AG10803 (cell line): ENCODE measurements around the gene ZBTB8A.

ENCODE experiments used
- DNase-seq: peaks from one replicate; pipeline ENCODE4 v3.0.0; 2010; ENCODE audit warnings: low read depth
- H3K4me3 ChIP-seq: 2 replicates; pipeline ENCODE4 v1.5.1; 2011; ENCODE audit warnings: mild to moderate bottlenecking, low read length, control low read depth
- TF ChIP-seq, protein P1 (sequence below): conservative IDR thresholded peaks from 2 replicates; pipeline ENCODE4 v1.5.1; 2011; ENCODE audit warnings: mild to moderate bottlenecking, low read length, control low read depth, inconsistent platforms

Gene ZBTB8A

DNA sequence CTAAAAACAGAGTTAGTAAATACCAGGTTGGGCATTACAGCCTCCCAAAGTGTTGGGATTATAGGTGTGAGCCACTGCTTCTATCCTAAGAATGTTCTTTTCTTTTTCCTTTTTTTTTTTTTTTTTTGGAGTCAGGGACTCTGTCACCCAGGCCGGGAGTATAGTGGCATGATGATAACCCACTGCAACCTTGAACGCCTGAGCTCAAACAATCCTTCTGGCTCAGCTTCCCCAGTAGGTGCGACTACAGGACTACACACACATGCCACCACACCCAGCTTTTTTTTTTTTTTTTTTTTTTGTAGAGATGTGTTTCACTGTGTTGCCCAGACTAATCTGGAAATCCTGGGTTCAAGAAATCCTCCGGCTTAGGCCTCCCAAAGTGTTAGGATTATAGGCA, 105.2 kb downstream of the ZBTB8A start:
- TF ChIP-seq, protein P1, sequence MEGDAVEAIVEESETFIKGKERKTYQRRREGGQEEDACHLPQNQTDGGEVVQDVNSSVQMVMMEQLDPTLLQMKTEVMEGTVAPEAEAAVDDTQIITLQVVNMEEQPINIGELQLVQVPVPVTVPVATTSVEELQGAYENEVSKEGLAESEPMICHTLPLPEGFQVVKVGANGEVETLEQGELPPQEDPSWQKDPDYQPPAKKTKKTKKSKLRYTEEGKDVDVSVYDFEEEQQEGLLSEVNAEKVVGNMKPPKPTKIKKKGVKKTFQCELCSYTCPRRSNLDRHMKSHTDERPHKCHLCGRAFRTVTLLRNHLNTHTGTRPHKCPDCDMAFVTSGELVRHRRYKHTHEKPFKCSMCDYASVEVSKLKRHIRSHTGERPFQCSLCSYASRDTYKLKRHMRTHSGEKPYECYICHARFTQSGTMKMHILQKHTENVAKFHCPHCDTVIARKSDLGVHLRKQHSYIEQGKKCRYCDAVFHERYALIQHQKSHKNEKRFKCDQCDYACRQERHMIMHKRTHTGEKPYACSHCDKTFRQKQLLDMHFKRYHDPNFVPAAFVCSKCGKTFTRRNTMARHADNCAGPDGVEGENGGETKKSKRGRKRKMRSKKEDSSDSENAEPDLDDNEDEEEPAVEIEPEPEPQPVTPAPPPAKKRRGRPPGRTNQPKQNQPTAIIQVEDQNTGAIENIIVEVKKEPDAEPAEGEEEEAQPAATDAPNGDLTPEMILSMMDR, result no peak
- no peak overlapping the region for H3K4me3 ChIP-seq
- DNase-seq, result no peak

DNA sequence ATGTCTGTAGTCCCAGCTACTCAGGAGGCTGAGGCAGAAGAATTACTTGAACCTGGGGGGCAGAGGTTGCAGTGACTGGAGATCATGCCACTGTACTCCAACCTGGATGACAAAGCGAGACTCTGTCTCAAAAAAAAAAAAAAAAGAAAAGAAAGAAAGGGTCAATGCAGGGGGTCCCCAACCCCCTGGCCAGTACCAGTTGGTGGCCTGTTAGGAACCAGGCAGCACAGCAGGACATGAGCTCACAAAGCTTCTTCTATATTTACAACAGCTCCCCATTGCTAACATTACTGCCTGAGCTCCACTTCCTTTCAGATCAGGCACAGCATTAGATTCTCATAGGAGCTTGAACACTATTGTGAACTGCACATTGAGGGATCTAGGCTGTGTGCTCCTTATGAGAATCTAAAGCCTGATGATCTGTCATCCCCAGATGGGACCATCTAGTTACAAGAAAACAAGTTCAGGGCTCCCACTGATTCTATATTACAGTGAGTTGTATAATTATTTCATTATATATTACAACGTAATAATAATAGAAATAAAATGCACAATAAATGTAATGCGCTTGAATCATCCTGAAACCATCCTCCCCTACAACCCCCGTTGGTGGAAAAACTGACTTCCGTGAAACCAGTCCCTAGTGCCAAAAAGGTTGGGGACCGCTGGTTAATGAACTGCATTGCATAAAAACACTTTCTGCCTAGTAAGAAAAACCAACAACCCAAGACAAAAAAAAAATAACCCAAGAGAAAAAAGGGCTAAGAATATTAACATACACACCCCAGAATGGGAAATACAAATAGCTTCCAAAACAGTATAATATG, 108.3 kb downstream of the ZBTB8A start:
- no peak overlapping the region for H3K4me3 ChIP-seq
- no peak for DNase-seq
- TF ChIP-seq, protein P1, result no peak

DNA sequence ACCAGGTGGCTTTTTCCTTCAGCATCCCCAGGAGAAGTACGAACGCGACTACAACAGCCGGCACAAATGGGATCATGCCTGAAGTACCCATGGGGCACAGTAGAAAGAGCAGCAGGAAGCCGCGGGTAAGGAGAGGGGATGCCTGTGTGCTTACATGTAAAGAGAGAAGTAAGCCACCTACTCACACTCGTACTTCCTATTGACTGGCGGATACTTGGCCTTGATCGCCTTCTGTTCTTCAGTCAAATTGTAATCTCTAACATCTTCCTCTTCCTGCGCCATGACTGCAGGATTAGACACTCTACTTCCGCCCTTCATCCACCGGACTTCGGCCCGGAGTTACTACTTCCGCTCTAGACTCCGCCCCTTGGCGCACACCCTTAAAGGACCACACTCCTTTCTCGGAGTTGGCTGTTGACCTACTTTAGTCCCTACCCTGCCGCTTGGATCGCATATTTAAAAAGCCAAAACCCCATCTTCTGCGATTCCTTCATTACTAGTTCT, 111.1 kb downstream of the ZBTB8A start, which contains the start of gene ZBTB8OS:
TSS of gene ZBTB8OS (minus strand) at position 303 of the 504 bp plus-strand sequence. CDS start at position 282, 21 bp downstream.
- peak; percentile 92 for DNase-seq
- peak within 1 kb of the TSS; percentile 83 for H3K4me3 ChIP-seq
- TF ChIP-seq, protein P1, result no peak

DNA sequence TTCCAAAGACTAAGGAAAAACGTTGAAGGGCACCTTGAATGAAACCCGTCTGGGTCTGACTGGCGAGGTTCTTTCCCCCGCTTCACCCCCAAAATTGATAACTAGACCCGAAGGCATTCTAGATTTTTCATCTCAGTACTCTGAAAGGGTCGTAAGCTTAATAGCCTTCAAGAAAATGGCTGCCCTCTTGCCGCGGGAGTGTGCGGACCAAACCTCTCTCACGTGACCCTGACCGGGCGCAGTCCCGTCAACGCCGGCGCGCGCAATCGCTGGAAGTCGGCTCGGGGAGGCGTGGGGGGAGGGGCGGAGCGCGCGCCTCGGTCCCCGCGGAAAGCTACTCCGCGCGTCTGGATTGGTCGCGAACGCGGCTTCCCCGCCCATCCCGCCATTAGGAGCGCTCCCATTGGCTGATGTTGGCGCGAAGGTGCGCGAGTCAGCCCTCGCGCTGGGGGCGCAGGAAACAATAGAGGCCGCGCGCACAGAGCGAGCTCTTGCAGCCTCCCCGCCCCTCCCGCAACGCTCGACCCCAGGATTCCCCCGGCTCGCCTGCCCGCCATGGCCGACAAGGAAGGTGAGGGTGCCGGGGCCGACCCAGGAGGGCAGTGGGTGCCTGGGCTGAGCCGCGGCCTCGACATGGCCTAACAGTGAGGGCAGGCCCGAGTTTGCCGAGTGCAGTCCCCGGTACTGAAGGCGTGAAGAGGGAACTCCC, 111.7 kb downstream of the ZBTB8A start, which contains the start of gene RBBP4:
TSS of gene RBBP4 (plus strand) at position 457 of the 709 bp plus-strand sequence. CDS start at position 556, 99 bp downstream.
- TF ChIP-seq, protein P1, result no peak
- peak within 1 kb of the TSS; percentile 83 for H3K4me3 ChIP-seq
- peak; percentile 97 for DNase-seq

DNA sequence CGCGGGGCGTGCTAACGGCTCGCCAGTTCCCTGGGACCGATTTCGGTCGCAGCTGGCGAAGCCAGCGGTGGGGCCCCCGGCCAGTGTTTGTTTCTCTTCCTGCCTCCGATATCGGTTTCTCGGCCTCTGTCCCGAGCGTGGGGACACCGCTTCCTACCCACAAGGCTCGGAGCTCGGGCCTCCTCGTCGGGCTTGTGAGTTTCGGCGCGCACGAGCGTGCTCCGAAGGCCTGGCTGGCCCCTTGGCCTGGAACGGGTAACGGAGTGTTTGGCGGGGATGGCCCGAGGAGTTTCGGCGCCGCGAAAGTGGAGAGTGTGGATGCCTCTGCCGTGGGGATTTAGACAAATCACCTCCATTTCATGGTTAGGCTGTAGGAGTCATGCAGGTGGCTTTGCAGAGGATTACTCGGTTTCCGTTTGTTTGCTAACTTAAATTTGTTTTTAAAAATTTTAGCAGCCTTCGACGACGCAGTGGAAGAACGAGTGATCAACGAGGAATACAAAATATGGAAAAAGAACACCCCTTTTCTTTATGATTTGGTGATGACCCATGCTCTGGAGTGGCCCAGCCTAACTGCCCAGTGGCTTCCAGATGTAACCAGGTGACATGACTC, 112.3 kb downstream of the ZBTB8A start:
- TF ChIP-seq, protein P1, result no peak
- peak overlapping the region; percentile 83 for H3K4me3 ChIP-seq
- no peak for DNase-seq

DNA sequence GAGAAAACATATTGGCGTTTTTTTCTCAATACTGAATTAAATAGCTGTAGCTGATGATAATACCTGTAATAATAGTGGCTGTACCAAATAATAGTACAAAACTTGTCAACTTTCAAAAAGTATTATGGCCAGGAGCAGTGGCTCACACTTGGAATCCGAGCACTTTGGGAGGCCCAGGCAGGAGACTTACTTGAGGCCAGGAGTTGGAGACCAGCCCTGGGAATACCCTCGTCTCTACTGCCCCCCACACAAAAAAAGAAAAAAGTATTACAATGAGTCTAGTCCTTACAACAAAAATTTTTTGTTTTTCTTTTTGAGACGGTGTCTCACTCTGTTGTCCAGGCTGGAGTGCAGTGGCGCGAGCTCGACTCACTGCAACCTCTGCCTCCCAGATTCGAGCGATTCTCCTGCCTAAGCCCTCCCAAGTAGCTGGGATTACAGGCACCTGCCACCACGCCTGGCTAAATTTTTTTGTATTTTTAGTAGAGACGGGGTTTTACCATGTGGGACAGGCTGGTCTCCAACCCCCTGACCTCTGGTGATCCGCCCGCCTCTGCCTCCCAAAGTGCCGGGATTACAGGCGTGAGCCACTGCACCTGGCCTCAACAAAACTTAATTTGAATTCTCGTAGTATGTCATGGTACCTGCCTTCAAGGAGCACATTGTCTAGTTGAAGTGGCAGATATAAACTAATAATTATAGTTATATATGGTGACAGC, 113.2 kb downstream of the ZBTB8A start:
- TF ChIP-seq, protein P1, result no peak
- peak overlapping the region; percentile 83 for H3K4me3 ChIP-seq
- DNase-seq, result no peak
